IMR-90 (cell line): Measurements from ENCODE around the gene LRRC52. TPM values are rescaled to one million over a fixed set of nuclear protein-coding genes. Genes with fewer than 3 reads are reported as not detected.

Experiments used
- ATAC-seq: fragments of 200-7000 bp; cut with Tn5 transposase; 2 replicates; pipeline ENCODE4 v1.9.1; 2020; ENCODE audit warnings: low read depth, mild to moderate bottlenecking, moderate library complexity
- BruUV-seq: library from RNA; stranded (reverse); fragments of 400-500 nt; replicated peaks from 2 replicates; lab custom pipeline; 2021; lab: Mats Ljungman, UMichigan
- CTCF ChIA-PET: fragments of 300-600 bp; formaldehyde crosslinking; extraction: SDS; loops from one replicate; lab custom pipeline; 2021; ENCODE audit warnings: antibody characterized with exemption; lab: Yijun Ruan, JAX
- POLR2A ChIA-PET: fragments of 300-600 bp; sonication (Branson Sonifier 250); formaldehyde crosslinking; loops from one replicate; lab custom pipeline; 2022; ENCODE audit warnings: antibody characterized with exemption; ENCODE audit not compliant: unreplicated experiment; lab: Charles Lee
- DNase-seq: peaks from one replicate; pipeline ENCODE4 v3.0.0; 2013
- H2AFZ ChIP-seq: replicated peaks from 2 replicates; pipeline ENCODE3; 2013; ENCODE audit warnings: low read length, mild to moderate bottlenecking; ENCODE audit not compliant: poor library complexity
- H2AK5ac ChIP-seq: 2 replicates; pipeline ENCODE4 v1.6.1; 2013; ENCODE audit warnings: low read depth, low read length, inconsistent platforms
- H2AK9ac ChIP-seq: replicated peaks from 2 replicates; pipeline ENCODE3; 2013; ENCODE audit warnings: mild to moderate bottlenecking, low read depth, low read length, moderate library complexity; ENCODE audit not compliant: poor library complexity
- H2BK120ac ChIP-seq: 2 replicates; pipeline ENCODE4 v1.6.1; 2013; ENCODE audit warnings: low read depth, low read length, inconsistent platforms
- H2BK15ac ChIP-seq: 3 replicates; pipeline ENCODE4 v1.6.1; 2013; ENCODE audit warnings: low read depth, low read length, inconsistent platforms
- H2BK20ac ChIP-seq: 2 replicates; pipeline ENCODE4 v1.6.1; 2013; ENCODE audit warnings: low read depth, mild to moderate bottlenecking, inconsistent platforms, low read length, moderate library complexity
- H2BK5ac ChIP-seq: 2 replicates; pipeline ENCODE4 v1.6.1; 2013; ENCODE audit warnings: mild to moderate bottlenecking, low read depth, low read length, inconsistent platforms; ENCODE audit not compliant: poor library complexity, severe bottlenecking
- H3K14ac ChIP-seq: replicated peaks from 2 replicates; pipeline ENCODE4 v1.6.1; 2013; ENCODE audit warnings: low read depth, low read length, inconsistent platforms
- H3K18ac ChIP-seq: 2 replicates; pipeline ENCODE4 v1.6.1; 2013; ENCODE audit warnings: low read depth, low read length, control low read depth
- H3K23ac ChIP-seq: 2 replicates; pipeline ENCODE4 v1.6.1; 2013; ENCODE audit warnings: low read depth, low read length, inconsistent platforms
- H3K27ac ChIP-seq: 2 replicates; pipeline ENCODE4 v1.5.1; 2013; ENCODE audit warnings: mild to moderate bottlenecking, control low read depth, low read length; ENCODE audit not compliant: insufficient read depth
- H3K27me3 ChIP-seq: 2 replicates; pipeline ENCODE4 v1.6.1; 2013; ENCODE audit warnings: low read length; ENCODE audit not compliant: control insufficient read depth, insufficient read depth
- H3K36me3 ChIP-seq: 2 replicates; pipeline ENCODE4 v1.6.1; 2013; ENCODE audit warnings: low read length, mixed read lengths; ENCODE audit not compliant: control insufficient read depth, insufficient read depth
- H3K4ac ChIP-seq: 2 replicates; pipeline ENCODE4 v1.6.1; 2013; ENCODE audit warnings: low read depth, low read length, inconsistent platforms
- H3K4me1 ChIP-seq: 2 replicates; pipeline ENCODE4 v1.6.1; 2013; ENCODE audit warnings: low read length, mixed read lengths; ENCODE audit not compliant: control insufficient read depth, insufficient read depth
- H3K4me2 ChIP-seq: 2 replicates; pipeline ENCODE4 v1.6.1; 2013; ENCODE audit warnings: low read depth, mild to moderate bottlenecking, control low read depth, low read length, moderate library complexity
- H3K4me3 ChIP-seq: 2 replicates; pipeline ENCODE4 v1.5.1; 2013; ENCODE audit warnings: low read depth, mild to moderate bottlenecking, control low read depth, low read length, moderate library complexity; ENCODE audit not compliant: insufficient read depth
- H3K56ac ChIP-seq: 2 replicates; pipeline ENCODE4 v1.6.1; 2013; ENCODE audit warnings: low read length, inconsistent platforms; ENCODE audit not compliant: insufficient read depth; ENCODE audit errors: extremely low read depth
- H3K79me1 ChIP-seq, 2 experiments: 2 replicates each; pipeline ENCODE4 v1.6.1; 2013; ENCODE audit warnings: low read length in 2 of 2, inconsistent platforms in 1 of 2, low read depth in 1 of 2
- H3K9ac ChIP-seq: 2 replicates; pipeline ENCODE4 v1.6.1; 2013; ENCODE audit warnings: low read depth, low read length, control low read depth
- H3K9me1 ChIP-seq: 2 replicates; pipeline ENCODE4 v1.6.1; 2013; ENCODE audit warnings: low read length, inconsistent platforms; ENCODE audit not compliant: insufficient read depth
- H3K9me3 ChIP-seq: 2 replicates; pipeline ENCODE4 v1.6.1; 2013; ENCODE audit warnings: low read length; ENCODE audit not compliant: control insufficient read depth, insufficient read depth
- H4K20me1 ChIP-seq: 2 replicates; pipeline ENCODE4 v1.6.1; 2013; ENCODE audit warnings: low read length, inconsistent platforms; ENCODE audit not compliant: insufficient read depth
- H4K5ac ChIP-seq: 2 replicates; pipeline ENCODE4 v1.6.1; 2013; ENCODE audit warnings: mild to moderate bottlenecking, low read depth, low read length, control low read depth
- H4K8ac ChIP-seq, 2 experiments: 2 replicates each; pipeline ENCODE4 v1.6.1; 2013; ENCODE audit warnings: low read depth in 2 of 2, low read length in 2 of 2, control low read depth in 1 of 2, inconsistent platforms in 1 of 2
- H4K91ac ChIP-seq: 2 replicates; pipeline ENCODE4 v1.6.1; 2013; ENCODE audit warnings: low read depth, low read length, inconsistent platforms; ENCODE audit not compliant: insufficient read depth
- CEBPB ChIP-seq: IDR thresholded peaks from 2 replicates; pipeline ENCODE4 v1.6.1; 2012; ENCODE audit warnings: low read depth, low read length, improper control_type of control experiment
- ELK1 ChIP-seq: fragments of 150-350 bp; IDR thresholded peaks from 2 replicates; pipeline ENCODE4 v1.6.1; 2016; ENCODE audit warnings: low read depth, mild to moderate bottlenecking, low read length, moderate library complexity, borderline replicate concordance
- FOS ChIP-seq: fragments of 150-350 bp; IDR thresholded peaks from 2 replicates; pipeline ENCODE4 v1.6.1; 2016; ENCODE audit warnings: low read depth, low read length
- MAFK ChIP-seq: IDR thresholded peaks from 2 replicates; pipeline ENCODE4 v1.6.1; 2012; ENCODE audit warnings: low read depth, low read length, improper control_type of control experiment
- MAZ ChIP-seq: IDR thresholded peaks from 2 replicates; pipeline ENCODE4 v1.6.1; 2012; ENCODE audit warnings: low read depth, mild to moderate bottlenecking, low read length, improper control_type of control experiment, moderate library complexity, borderline replicate concordance
- MXI1 ChIP-seq: IDR thresholded peaks from 2 replicates; pipeline ENCODE4 v1.6.1; 2012; ENCODE audit warnings: low read depth, mild to moderate bottlenecking, low read length, moderate library complexity, borderline replicate concordance
- NFE2L2 ChIP-seq: fragments of 150-350 bp; IDR thresholded peaks from 2 replicates; pipeline ENCODE4 v1.6.1; 2016; ENCODE audit warnings: low read depth, mild to moderate bottlenecking, low read length
- RCOR1 ChIP-seq: IDR thresholded peaks from 2 replicates; pipeline ENCODE4 v1.6.1; 2012; ENCODE audit warnings: mild to moderate bottlenecking, low read length, improper control_type of control experiment; ENCODE audit not compliant: insufficient replicate concordance
- USF2 ChIP-seq: fragments of 150-350 bp; IDR thresholded peaks from 2 replicates; pipeline ENCODE4 v1.6.1; 2017; ENCODE audit warnings: mild to moderate bottlenecking, antibody characterized with exemption, low read length, low read depth
- WGBS, 2 experiments: methylation state at CpG; one replicate each; pipeline versions ENCODE4 v1.1.5 to v1.1.7; 2013; ENCODE audit warnings: missing lambda C conversion rate in 2 of 2; ENCODE audit not compliant: insufficient read length in 1 of 2; ENCODE audit errors: extremely low coverage in 2 of 2; 5-methylcytosine and 5-hydroxymethylcytosine counted together
- dilution Hi-C: fragments of 300-500 bp; cut with HindIII; formaldehyde crosslinking; loops from one replicate; pipeline ENCODE4 v1.14.3; 2018; ENCODE audit warnings: low sequenced_read_pairs; ENCODE audit not compliant: unreplicated experiment
- in situ Hi-C: fragments of 300-500 bp; cut with MboI; formaldehyde crosslinking; loops from 3 replicates; pipeline ENCODE4 v1.14.3; 2019; ENCODE audit warnings: low sequenced_read_pairs, inconsistent platforms, mixed read lengths
- intact Hi-C: fragments of 100-400 bp; cut with micrococcal nuclease; formaldehyde crosslinking; loops from 2 replicates; pipeline ENCODE4 v1.10.0; 2022
- polyA plus RNA-seq, 3 experiments: library from polyadenylated mRNA; depleted of rRNA; stranded (reverse); fragments of >200 nt; gene quantifications; 2 replicates each; pipeline ENCODE4 v1.2.3, GENCODE V29; 2012; ENCODE audit warnings: low replicate concordance in 1 of 3
- total RNA-seq: library from RNA; depleted of rRNA; stranded (reverse); fragments of >200 nt; gene quantifications from 2 replicates; pipeline ENCODE4 v1.2.3, GENCODE V29; 2012

LRRC52 gene
- total and polyA plus RNA-seq, 2 of the 4 experiments (the other 2 are of a cell fraction), result not detected

GRCh38 chr1:165610866-165611265, 67.1 kb downstream of the LRRC52 start:
- Histone ChIP-seq H2AFZ (no peak overlapping the region), H3K56ac (no peak overlapping the region), H3K9me1 (no peaks in the 10 kb centered on the region), H3K36me3 (no peaks in the 10 kb centered on the region), H4K5ac (no peak overlapping the region), H2BK15ac (no peak overlapping the region), H2AK5ac (no peak overlapping the region), H3K79me1 (no peaks in the 10 kb centered on the region), H3K9me3 (no peaks in the 10 kb centered on the region), H3K27ac (no peak overlapping the region), H3K4me1 (no peaks in the 10 kb centered on the region), H3K27me3 (peaks cover 6% of the 10 kb centered on the region), H3K23ac (no peak overlapping the region), H3K18ac (no peak overlapping the region), H3K9ac (no peak overlapping the region), H3K14ac (no peak overlapping the region), H3K4ac (no peak overlapping the region), H2AK9ac (no peak overlapping the region), H4K20me1 (no peaks in the 10 kb centered on the region), H2BK120ac (no peak overlapping the region), H3K4me3 (no peak overlapping the region), H2BK5ac (no peak overlapping the region), H4K8ac (no peak overlapping the region), H3K4me2 (no peak overlapping the region), H2BK20ac (no peak overlapping the region), H4K91ac (no peak overlapping the region)
- no peak for TF ChIP-seq USF2
- TF ChIP-seq MXI1, result no peak
- TF ChIP-seq ELK1, result no peak
- TF ChIP-seq CEBPB, result no peak
- no peak for TF ChIP-seq RCOR1
- no peak for TF ChIP-seq NFE2L2
- TF ChIP-seq MAFK, result no peak
- no peak for TF ChIP-seq MAZ
- TF ChIP-seq FOS, result no peak
- intact Hi-C loops, result no loop called here
- WGBS, 2 experiments, result no CpG with 5 or more reads among the region's 1 CpG
- ATAC-seq, result no peak
- BruUV-seq, result no TSS peak
- no peak for DNase-seq
- POLR2A ChIA-PET, result interaction anchor here (0.5 kb wide), 1 partner anchor 387 kb away, joined by 4 read pairs; no protein-coding TSS in a partner anchor
- in situ Hi-C loops, result loop anchor here (25.0 kb wide), 1 partner anchor 876 kb away; no protein-coding TSS in a partner anchor
- CTCF ChIA-PET, result interaction anchor here (0.5 to 1.2 kb wide), 2 partner anchors 12 to 468 kb away, joined by 5 to 7 read pairs; no protein-coding TSS in a partner anchor
- dilution Hi-C loops, result no loop called here
